ENCODE results near the gene SCN5A.

- TF ChIP-seq CTCF (IDR thresholded peaks at IDR 0.05), result no peak
- TF ChIP-seq POLR2A (IDR thresholded peaks at IDR 0.05), result no peak
Measured at GRCh38 chr3:38687321-38687720, 37.8 kb upstream of the SCN5A start.
